Activated T-helper 1 cell treated with Interleukin-2 at 50 U/mL for 16 hours (primary cell): ENCODE results near the gene NUP43.
"Not testable (repeated sequence)": the region's sequence is repeated elsewhere in the genome, so short reads cannot be mapped to it uniquely, and the experiment has no call there.

Experiments
- DNase-seq: peaks from one replicate; pipeline ENCODE4 v3.0.0-alpha.2; 2020; ENCODE audit warnings: low read depth

NUP43 gene

GRCh38 chr6:149749082-149749593 is 2.8 kb upstream of the NUP43 start:
- DNase-seq: not testable (repeated sequence)

GRCh38 chr6:149745252-149745651 is 1.1 kb downstream of the NUP43 start:
- DNase-seq: not testable (repeated sequence)

- no peak for DNase-seq
These were observed 11.4 kb downstream of the NUP43 start for GRCh38 chr6:149734915-149735314.

- DNase-seq: no peak
These were observed 13.1 kb downstream of the NUP43 start for GRCh38 chr6:149733089-149733720.

GRCh38 chr6:149729824-149730223 is 16.5 kb downstream of the NUP43 start:
- DNase-seq: no peak

- no peak for DNase-seq
These were observed 17.7 kb downstream of the NUP43 start for GRCh38 chr6:149728499-149729234.

GRCh38 chr6:149727793-149728498 is 18.4 kb downstream of the NUP43 start:
- DNase-seq: no peak

GRCh38 chr6:149725785-149726184 is 20.5 kb downstream of the NUP43 start:
- DNase-seq: no peak

- DNase-seq: peak; percentile 23
These were observed 22.4 kb downstream of the NUP43 start for GRCh38 chr6:149723771-149724417.

GRCh38 chr6:149723262-149723661 is 23.1 kb downstream of the NUP43 start:
- DNase-seq: no peak

- DNase-seq: no peak
These were observed 26.8 kb downstream of the NUP43 start for GRCh38 chr6:149719531-149719930.

GRCh38 chr6:149717588-149718458 is 28.5 kb downstream of the NUP43 start, which contains the start of gene LATS1:
Gene LATS1 (minus strand): TSS chr6:149718101. CDS start chr6:149702126, 15,975 bp downstream.
- peak; percentile 87 for DNase-seq

- no peak for DNase-seq
These were observed 29.1 kb downstream of the NUP43 start for GRCh38 chr6:149717255-149717587.

GRCh38 chr6:149716181-149716963 is 30.0 kb downstream of the NUP43 start:
- no peak for DNase-seq

GRCh38 chr6:149714442-149714841 is 31.9 kb downstream of the NUP43 start:
- DNase-seq: no peak

- no peak for DNase-seq
These were observed 34.6 kb downstream of the NUP43 start for GRCh38 chr6:149711711-149712110.

GRCh38 chr6:149701714-149702113 is 44.6 kb downstream of the NUP43 start:
- DNase-seq: no peak

GRCh38 chr6:149699150-149699549 is 47.2 kb downstream of the NUP43 start:
- no peak for DNase-seq

GRCh38 chr6:149698175-149698574 is 48.2 kb downstream of the NUP43 start:
- no peak for DNase-seq

GRCh38 chr6:149696901-149697300 is 49.4 kb downstream of the NUP43 start:
- no peak for DNase-seq

- DNase-seq: no peak
These were observed 51.4 kb downstream of the NUP43 start for GRCh38 chr6:149694921-149695320.
